HCT116 (cell line): Measurements from ENCODE around the gene INPP5J. TPM values are rescaled to one million over a fixed set of nuclear protein-coding genes. Genes with fewer than 3 reads are reported as not detected.
A peak's percentile ranks its signal among the peaks of the same experiment; 100 is the strongest.

Experiments used
- ATAC-seq: fragments of 200-7000 bp; cut with Tn5 transposase; 2 replicates; pipeline ENCODE4 v1.9.1; 2020; ENCODE audit warnings: mild to moderate bottlenecking, moderate library complexity
- BruUV-seq: library from RNA; stranded (reverse); fragments of 400-500 nt; replicated peaks from 2 replicates; lab custom pipeline; 2021; lab: Mats Ljungman, UMichigan
- CTCF ChIA-PET: fragments of 300-600 bp; sonication (Branson Sonifier 250); formaldehyde crosslinking; loops from one replicate; lab custom pipeline; 2021; ENCODE audit warnings: antibody characterized with exemption; lab: Charles Lee
- POLR2A ChIA-PET: fragments of 300-600, 350-600 bp; sonication (Branson Sonifier 250); formaldehyde crosslinking; loops from one replicate; lab custom pipeline; 2021; ENCODE audit warnings: antibody characterized with exemption; lab: Charles Lee
- RAD21 ChIA-PET, 2 experiments: fragments of 300-600 bp; sonication (Branson Sonifier 250); formaldehyde crosslinking; loops; one replicate each; lab custom pipeline; 2023; ENCODE audit warnings: low total read pairs in 2 of 2; ENCODE audit not compliant: uncharacterized antibody in 2 of 2, unreplicated experiment in 2 of 2, low non-redundant PET in 1 of 2; lab: Charles Lee
- DNase-seq: peaks from one replicate; pipeline ENCODE4 v3.0.0-alpha.2; 2010; ENCODE audit warnings: low read depth, low spot score
- H2AFZ ChIP-seq: fragments of 200-600 bp; shearing (Covaris generic), sonication (generic); 2 replicates; pipeline ENCODE4 v1.6.1; 2017; ENCODE audit warnings: low read depth, mixed run types, mixed read lengths, antibody characterized with exemption, low read length; ENCODE audit not compliant: poor library complexity, severe bottlenecking
- H3K27ac ChIP-seq: 2 replicates; pipeline ENCODE4 v1.5.1; 2012; ENCODE audit warnings: low read depth, low read length
- H3K27me3 ChIP-seq: fragments of 200-600 bp; sonication (generic); 2 replicates; pipeline ENCODE4 v1.6.1; 2016; ENCODE audit warnings: mixed run types, low read length, mixed read lengths; ENCODE audit not compliant: insufficient read depth
- H3K36me3 ChIP-seq, 2 experiments: fragments of 200-500 bp in 1 of 2; fragments of 200-600 bp in 1 of 2; sonication (Bioruptor generic) in 1 of 2; sonication (generic) in 1 of 2; 2 replicates each; pipeline versions ENCODE4 v1.5.1 to v1.6.1; 2014 to 2016; ENCODE audit warnings: low read length in 2 of 2, inconsistent platforms in 1 of 2, mixed read lengths in 1 of 2, mixed run types in 1 of 2; ENCODE audit not compliant: insufficient read depth in 2 of 2, control insufficient read depth in 1 of 2
- H3K4me1 ChIP-seq, 2 experiments: fragments of 200-600 bp in 1 of 2; sonication (generic) in 1 of 2; 2 replicates each; pipeline versions ENCODE4 v1.5.1 to v1.6.1; 2012 to 2017; ENCODE audit warnings: low read length in 2 of 2, inconsistent platforms in 1 of 2, mild to moderate bottlenecking in 1 of 2, mixed read lengths in 1 of 2, mixed run types in 1 of 2, moderate library complexity in 1 of 2; ENCODE audit not compliant: insufficient read depth in 2 of 2, control insufficient read depth in 1 of 2
- H3K4me2 ChIP-seq: fragments of 200-600 bp; sonication (generic); 2 replicates; pipeline ENCODE4 v1.6.1; 2017; ENCODE audit warnings: mixed run types, low read length, mixed read lengths
- H3K4me3 ChIP-seq, 2 experiments: fragments of 200-600 bp in 1 of 2; sonication (generic) in 1 of 2; replicated peaks in 1 of 2; 2 replicates each; pipeline ENCODE4 v1.5.1; 2011 to 2016; ENCODE audit warnings: low read length in 2 of 2, control low read depth in 1 of 2, low read depth in 1 of 2, mild to moderate bottlenecking in 1 of 2, mixed read lengths in 1 of 2, mixed run types in 1 of 2
- H3K79me2 ChIP-seq: fragments of 200-600 bp; sonication (generic); 2 replicates; pipeline ENCODE4 v1.6.1; 2017; ENCODE audit warnings: mild to moderate bottlenecking, mixed run types, low read length, moderate library complexity, mixed read lengths; ENCODE audit not compliant: insufficient read depth
- H3K9ac ChIP-seq: fragments of 200-600 bp; sonication (generic); 2 replicates; pipeline ENCODE4 v1.6.1; 2016; ENCODE audit warnings: low read length, mixed read lengths
- H3K9me2 ChIP-seq: fragments of 200-600 bp; sonication (generic), shearing (Covaris generic); 2 replicates; pipeline ENCODE4 v1.6.1; 2017; ENCODE audit warnings: mixed run types, mild to moderate bottlenecking, moderate library complexity; ENCODE audit not compliant: insufficient read depth
- H3K9me3 ChIP-seq, 2 experiments: fragments of 200-500 bp in 1 of 2; fragments of 200-600 bp in 1 of 2; sonication (Bioruptor generic) in 1 of 2; sonication (generic) in 1 of 2; 2 replicates each; pipeline ENCODE4 v1.6.1; 2014 to 2017; ENCODE audit warnings: low read length in 2 of 2, mixed read lengths in 2 of 2, inconsistent platforms in 1 of 2, low read depth in 1 of 2, mild to moderate bottlenecking in 1 of 2, mixed run types in 1 of 2, moderate library complexity in 1 of 2; ENCODE audit not compliant: control insufficient read depth in 1 of 2, insufficient read depth in 1 of 2
- H4K20me1 ChIP-seq: fragments of 200-600 bp; sonication (generic), shearing (Covaris generic); 2 replicates; pipeline ENCODE4 v1.6.1; 2017; ENCODE audit warnings: mixed run types, mild to moderate bottlenecking, moderate library complexity; ENCODE audit not compliant: insufficient read depth
- CBX3 ChIP-seq: IDR thresholded peaks from 2 replicates; pipeline ENCODE4 v1.6.1; 2012; ENCODE audit warnings: low read depth
- EZH2phosphoT487 ChIP-seq: fragments of 200-600 bp; IDR thresholded peaks from 2 replicates; pipeline ENCODE4 v1.6.1; 2018; ENCODE audit warnings: antibody characterized with exemption, borderline replicate concordance
- JUND ChIP-seq: IDR thresholded peaks from 2 replicates; pipeline ENCODE4 v1.6.1; 2012
- REST ChIP-seq: IDR thresholded peaks from 2 replicates; pipeline ENCODE4 v1.6.1; 2012; ENCODE audit warnings: low read depth
- ZFX ChIP-seq: fragments of 450-650 bp; IDR thresholded peaks from 2 replicates; pipeline ENCODE4 v1.6.1; 2017
- intact Hi-C: fragments of 100-400 bp; cut with micrococcal nuclease; formaldehyde crosslinking; loops from 2 replicates; pipeline ENCODE4 v1.10.0; 2022
- total RNA-seq: library from RNA; stranded (reverse); gene quantifications from one replicate; pipeline ENCODE4 v1.2.1, GENCODE V29; 2021; ENCODE audit not compliant: unreplicated experiment
- TF ChIP-seq, protein P1 (sequence below), 3 experiments: fragments of 200-600 bp in 1 of 3; sonication (generic) in 1 of 3; IDR thresholded peaks in 2 of 3; conservative IDR thresholded peaks in 1 of 3; 2 replicates each; pipeline ENCODE4 v1.5.1; 2012 to 2017; ENCODE audit warnings: low read depth in 2 of 3, low read length in 2 of 3, antibody characterized with exemption in 1 of 3, borderline replicate concordance in 1 of 3, control low read depth in 1 of 3, mild to moderate bottlenecking in 1 of 3, mixed read lengths in 1 of 3, mixed run types in 1 of 3, moderate library complexity in 1 of 3; ENCODE audit not compliant: insufficient read depth in 1 of 3
- TF ChIP-seq, protein P2 (sequence below): IDR thresholded peaks from 2 replicates; pipeline ENCODE4 v1.6.1; 2012
- TF ChIP-seq, protein P3 (sequence below): IDR thresholded peaks from 2 replicates; pipeline ENCODE4 v1.6.1; 2011; ENCODE audit warnings: mild to moderate bottlenecking, low read length, moderate library complexity; ENCODE audit not compliant: insufficient replicate concordance; ENCODE audit errors: extremely low read depth
- TF ChIP-seq, protein P4 (sequence below): IDR thresholded peaks from 2 replicates; pipeline ENCODE4 v1.6.1; 2012

The INPP5J gene
- total RNA-seq, 1 experiment from 2014 or later = 8.9 TPM

GRCh38 chr22:31162015-31162765 is 39.4 kb downstream of the INPP5J start:
- H3K4me2 ChIP-seq = no peak overlapping the region
- BruUV-seq = no TSS peak
- ChIA-PET CTCF (interaction anchor here (0.9 to 1.1 kb wide), 2 partner anchors 12 to 15 kb away, joined by 3 read pairs; no protein-coding TSS in a partner anchor), RAD21 (no interaction called here), POLR2A (no interaction called here)
- ATAC-seq (no peak), DNase-seq (no peak)
- H3K4me3 ChIP-seq = no peak overlapping the region
- no peak overlapping the region for H2AFZ ChIP-seq
- no peaks in the 10 kb centered on the region for H3K9me3 ChIP-seq
- no peak overlapping the region for H3K27ac ChIP-seq
- no peak overlapping the region for H3K9ac ChIP-seq
- intact Hi-C loops = no loop called here
- no peaks in the 10 kb centered on the region for H4K20me1 ChIP-seq
- peaks cover 24% of the 10 kb centered on the region for H3K79me2 ChIP-seq
- peaks cover 0 to 2% of the 10 kb centered on the region in 2 experiments; a peak in 1 of 4 replicates for H3K36me3 ChIP-seq
- peaks cover 8 to 14% of the 10 kb centered on the region in 2 experiments; a peak in 3 of 4 replicates for H3K4me1 ChIP-seq
- H3K9me2 ChIP-seq = no peaks in the 10 kb centered on the region
- TF ChIP-seq, protein P1, sequence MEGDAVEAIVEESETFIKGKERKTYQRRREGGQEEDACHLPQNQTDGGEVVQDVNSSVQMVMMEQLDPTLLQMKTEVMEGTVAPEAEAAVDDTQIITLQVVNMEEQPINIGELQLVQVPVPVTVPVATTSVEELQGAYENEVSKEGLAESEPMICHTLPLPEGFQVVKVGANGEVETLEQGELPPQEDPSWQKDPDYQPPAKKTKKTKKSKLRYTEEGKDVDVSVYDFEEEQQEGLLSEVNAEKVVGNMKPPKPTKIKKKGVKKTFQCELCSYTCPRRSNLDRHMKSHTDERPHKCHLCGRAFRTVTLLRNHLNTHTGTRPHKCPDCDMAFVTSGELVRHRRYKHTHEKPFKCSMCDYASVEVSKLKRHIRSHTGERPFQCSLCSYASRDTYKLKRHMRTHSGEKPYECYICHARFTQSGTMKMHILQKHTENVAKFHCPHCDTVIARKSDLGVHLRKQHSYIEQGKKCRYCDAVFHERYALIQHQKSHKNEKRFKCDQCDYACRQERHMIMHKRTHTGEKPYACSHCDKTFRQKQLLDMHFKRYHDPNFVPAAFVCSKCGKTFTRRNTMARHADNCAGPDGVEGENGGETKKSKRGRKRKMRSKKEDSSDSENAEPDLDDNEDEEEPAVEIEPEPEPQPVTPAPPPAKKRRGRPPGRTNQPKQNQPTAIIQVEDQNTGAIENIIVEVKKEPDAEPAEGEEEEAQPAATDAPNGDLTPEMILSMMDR (IDR thresholded peaks at IDR 0.05 in 2 of 3, conservative IDR thresholded peaks at IDR 0.05 in 1 of 3; ENCODE audit: borderline replicate concordance in 1 of 3, insufficient read depth in 1 of 3, low read depth in 2 of 3, low read length in 2 of 3) = peak in 1 of 3 experiments; percentile 21; a peak in 1 of 6 replicates
- TF ChIP-seq, protein P2, sequence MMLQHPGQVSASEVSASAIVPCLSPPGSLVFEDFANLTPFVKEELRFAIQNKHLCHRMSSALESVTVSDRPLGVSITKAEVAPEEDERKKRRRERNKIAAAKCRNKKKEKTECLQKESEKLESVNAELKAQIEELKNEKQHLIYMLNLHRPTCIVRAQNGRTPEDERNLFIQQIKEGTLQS = no peak
- no peaks in the 10 kb centered on the region for H3K27me3 ChIP-seq

DNA sequence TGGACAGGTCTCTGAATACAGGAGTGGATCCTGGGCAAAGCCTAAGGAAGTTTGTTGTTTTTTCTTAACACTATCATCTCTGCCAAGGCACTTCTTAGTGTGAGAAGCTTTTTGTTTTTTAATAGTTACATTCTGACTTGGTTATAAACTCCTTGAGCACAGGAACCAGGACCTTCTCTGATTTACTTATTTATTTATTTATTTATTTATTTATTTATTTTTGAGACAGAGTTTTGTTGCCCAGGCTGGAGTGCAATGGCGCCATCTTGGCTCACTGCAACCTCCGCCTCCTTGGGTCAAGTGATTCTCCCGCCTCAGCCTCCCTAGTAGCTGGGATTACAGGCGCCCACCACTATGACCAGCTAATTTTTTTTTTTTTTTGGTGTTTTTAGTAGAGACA is 48.2 kb downstream of the INPP5J start:
- Histone ChIP-seq H3K4me3 (no peak overlapping the region), H3K36me3 (peaks cover 0 to 3% of the 10 kb centered on the region in 2 experiments; a peak in 1 of 4 replicates), H3K4me1 (peaks cover 3 to 26% of the 10 kb centered on the region in 2 experiments; a peak in 3 of 4 replicates), H3K9ac (no peak overlapping the region), H3K9me2 (no peaks in the 10 kb centered on the region), H3K79me2 (peaks cover 58% of the 10 kb centered on the region), H4K20me1 (no peaks in the 10 kb centered on the region), H3K27ac (no peak overlapping the region), H2AFZ (no peak overlapping the region), H3K9me3 (no peaks in the 10 kb centered on the region), H3K27me3 (no peaks in the 10 kb centered on the region), H3K4me2 (no peak overlapping the region)
- ATAC-seq (no peak), DNase-seq (no peak)
- RAD21 ChIA-PET = no interaction called here
- intact Hi-C loops = no loop called here
- BruUV-seq = no TSS peak
- CTCF ChIA-PET = no interaction called here
- POLR2A ChIA-PET = no interaction called here
- TF ChIP-seq ZFX (no peak), REST (no peak), EZH2phosphoT487 (no peak), JUND (no peak), CBX3 (no peak)
- TF ChIP-seq, protein P3, sequence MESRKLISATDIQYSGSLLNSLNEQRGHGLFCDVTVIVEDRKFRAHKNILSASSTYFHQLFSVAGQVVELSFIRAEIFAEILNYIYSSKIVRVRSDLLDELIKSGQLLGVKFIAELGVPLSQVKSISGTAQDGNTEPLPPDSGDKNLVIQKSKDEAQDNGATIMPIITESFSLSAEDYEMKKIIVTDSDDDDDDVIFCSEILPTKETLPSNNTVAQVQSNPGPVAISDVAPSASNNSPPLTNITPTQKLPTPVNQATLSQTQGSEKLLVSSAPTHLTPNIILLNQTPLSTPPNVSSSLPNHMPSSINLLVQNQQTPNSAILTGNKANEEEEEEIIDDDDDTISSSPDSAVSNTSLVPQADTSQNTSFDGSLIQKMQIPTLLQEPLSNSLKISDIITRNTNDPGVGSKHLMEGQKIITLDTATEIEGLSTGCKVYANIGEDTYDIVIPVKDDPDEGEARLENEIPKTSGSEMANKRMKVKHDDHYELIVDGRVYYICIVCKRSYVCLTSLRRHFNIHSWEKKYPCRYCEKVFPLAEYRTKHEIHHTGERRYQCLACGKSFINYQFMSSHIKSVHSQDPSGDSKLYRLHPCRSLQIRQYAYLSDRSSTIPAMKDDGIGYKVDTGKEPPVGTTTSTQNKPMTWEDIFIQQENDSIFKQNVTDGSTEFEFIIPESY = no peak
- TF ChIP-seq, protein P4, sequence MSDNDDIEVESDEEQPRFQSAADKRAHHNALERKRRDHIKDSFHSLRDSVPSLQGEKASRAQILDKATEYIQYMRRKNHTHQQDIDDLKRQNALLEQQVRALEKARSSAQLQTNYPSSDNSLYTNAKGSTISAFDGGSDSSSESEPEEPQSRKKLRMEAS = no peak
